Measurements from ENCODE around the gene DOCK10. TPM values are rescaled to one million over a fixed set of nuclear protein-coding genes. Genes with fewer than 3 reads are reported as not detected.
"Not testable (repeated sequence)": the region's sequence is repeated elsewhere in the genome, so short reads cannot be mapped to it uniquely, and the experiment has no call there.

Gene DOCK10
- total RNA-seq, 1 donor from 2014 or later: 3.6 TPM

- DNase-seq (ENCODE audit: low spot score, unreplicated experiment): no peak
- Mint-ChIP-seq H3K27ac (no peak overlapping the region), H3K4me3 (ENCODE audit: low read depth) (no peak overlapping the region), H3K36me3 (ENCODE audit: insufficient read depth) (no peaks in the 10 kb centered on the region), H3K27me3 (no peaks in the 10 kb centered on the region), H3K9me3 (ENCODE audit: low read depth) (peaks cover 14% of the 10 kb centered on the region), H3K4me1 (ENCODE audit: low read depth) (no peaks in the 10 kb centered on the region)
- TF ChIP-seq, protein P1, sequence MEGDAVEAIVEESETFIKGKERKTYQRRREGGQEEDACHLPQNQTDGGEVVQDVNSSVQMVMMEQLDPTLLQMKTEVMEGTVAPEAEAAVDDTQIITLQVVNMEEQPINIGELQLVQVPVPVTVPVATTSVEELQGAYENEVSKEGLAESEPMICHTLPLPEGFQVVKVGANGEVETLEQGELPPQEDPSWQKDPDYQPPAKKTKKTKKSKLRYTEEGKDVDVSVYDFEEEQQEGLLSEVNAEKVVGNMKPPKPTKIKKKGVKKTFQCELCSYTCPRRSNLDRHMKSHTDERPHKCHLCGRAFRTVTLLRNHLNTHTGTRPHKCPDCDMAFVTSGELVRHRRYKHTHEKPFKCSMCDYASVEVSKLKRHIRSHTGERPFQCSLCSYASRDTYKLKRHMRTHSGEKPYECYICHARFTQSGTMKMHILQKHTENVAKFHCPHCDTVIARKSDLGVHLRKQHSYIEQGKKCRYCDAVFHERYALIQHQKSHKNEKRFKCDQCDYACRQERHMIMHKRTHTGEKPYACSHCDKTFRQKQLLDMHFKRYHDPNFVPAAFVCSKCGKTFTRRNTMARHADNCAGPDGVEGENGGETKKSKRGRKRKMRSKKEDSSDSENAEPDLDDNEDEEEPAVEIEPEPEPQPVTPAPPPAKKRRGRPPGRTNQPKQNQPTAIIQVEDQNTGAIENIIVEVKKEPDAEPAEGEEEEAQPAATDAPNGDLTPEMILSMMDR (IDR thresholded peaks at IDR 0.05; ENCODE audit: unreplicated experiment): no peak
Measured at GRCh38 chr2:225064928-225065327, 22.7 kb upstream of the DOCK10 start.

DNA sequence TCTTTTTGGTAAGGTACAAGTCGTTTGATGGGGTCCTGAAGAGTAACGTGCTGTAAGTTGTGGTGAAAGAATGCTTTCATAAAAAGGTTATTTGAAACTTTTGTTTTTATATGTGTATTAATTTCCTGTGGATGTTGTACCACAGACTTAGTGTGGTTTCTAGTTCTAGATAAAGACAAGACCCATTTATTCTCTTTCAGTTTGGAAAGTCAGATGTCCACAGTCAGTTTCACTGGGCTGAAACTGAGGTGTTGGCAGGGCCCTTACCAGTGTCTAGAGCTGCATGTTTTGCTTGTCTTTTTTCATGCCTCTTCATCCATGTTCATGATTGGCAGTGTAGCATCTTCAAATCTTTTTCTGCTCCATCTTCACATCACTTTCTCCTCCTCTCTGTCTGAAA is 22.1 kb upstream of the DOCK10 start:
- H3K36me3 Mint-ChIP-seq (ENCODE audit: insufficient read depth): no peaks in the 10 kb centered on the region
- TF ChIP-seq, protein P1 (IDR thresholded peaks at IDR 0.05; ENCODE audit: unreplicated experiment): no peak
- H3K27me3 Mint-ChIP-seq: no peaks in the 10 kb centered on the region
- peaks cover 14% of the 10 kb centered on the region for H3K9me3 Mint-ChIP-seq (ENCODE audit: low read depth)
- H3K4me3 Mint-ChIP-seq (ENCODE audit: low read depth): no peak overlapping the region
- no peak for DNase-seq (ENCODE audit: low spot score, unreplicated experiment)
- H3K27ac Mint-ChIP-seq: no peak overlapping the region
- no peaks in the 10 kb centered on the region for H3K4me1 Mint-ChIP-seq (ENCODE audit: low read depth)

- Mint-ChIP-seq H3K27ac (no peak overlapping the region), H3K4me3 (ENCODE audit: low read depth) (no peak overlapping the region), H3K9me3 (ENCODE audit: low read depth) (peaks cover 8% of the 10 kb centered on the region), H3K27me3 (no peaks in the 10 kb centered on the region), H3K36me3 (ENCODE audit: insufficient read depth) (no peaks in the 10 kb centered on the region), H3K4me1 (ENCODE audit: low read depth) (no peaks in the 10 kb centered on the region)
- DNase-seq (ENCODE audit: low spot score, unreplicated experiment): no peak
- TF ChIP-seq, protein P1 (IDR thresholded peaks at IDR 0.05; ENCODE audit: unreplicated experiment): no peak
Measured at GRCh38 chr2:225056330-225057073, 14.2 kb upstream of the DOCK10 start.

- Mint-ChIP-seq H3K4me3 (ENCODE audit: low read depth) (no peak overlapping the region), H3K4me1 (ENCODE audit: low read depth) (no peaks in the 10 kb centered on the region), H3K27me3 (no peaks in the 10 kb centered on the region), H3K36me3 (ENCODE audit: insufficient read depth) (no peaks in the 10 kb centered on the region), H3K9me3 (ENCODE audit: low read depth) (peaks cover 8% of the 10 kb centered on the region), H3K27ac (no peak overlapping the region)
- no peak for DNase-seq (ENCODE audit: low spot score, unreplicated experiment)
- TF ChIP-seq, protein P1 (IDR thresholded peaks at IDR 0.05; ENCODE audit: unreplicated experiment): no peak
Measured at GRCh38 chr2:225055714-225056113, 13.4 kb upstream of the DOCK10 start.

DNA sequence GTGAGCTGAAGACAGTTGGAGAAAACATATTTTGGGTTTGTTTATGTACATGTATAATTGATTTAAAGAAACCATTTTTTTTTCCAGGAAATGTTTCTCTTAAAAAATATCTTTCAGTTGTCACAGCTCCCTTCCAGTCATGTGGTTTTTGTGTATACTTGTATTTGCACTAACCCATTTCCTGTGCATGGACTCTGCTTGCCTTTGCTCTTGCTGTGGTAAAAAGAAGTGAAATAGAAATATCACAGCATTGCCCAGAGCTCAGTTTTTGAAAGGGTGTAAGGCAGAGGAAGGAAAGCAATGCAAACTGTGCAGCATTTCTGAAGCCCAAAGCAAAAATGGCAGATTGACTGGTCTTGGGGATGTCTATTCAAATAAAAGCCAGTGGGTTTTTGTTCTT is 10.4 kb upstream of the DOCK10 start:
- Mint-ChIP-seq H3K27ac (no peak overlapping the region), H3K9me3 (ENCODE audit: low read depth) (peaks cover 4% of the 10 kb centered on the region), H3K4me3 (ENCODE audit: low read depth) (no peak overlapping the region), H3K36me3 (ENCODE audit: insufficient read depth) (no peaks in the 10 kb centered on the region), H3K27me3 (peaks cover 11% of the 10 kb centered on the region), H3K4me1 (ENCODE audit: low read depth) (no peaks in the 10 kb centered on the region)
- DNase-seq (ENCODE audit: low spot score, unreplicated experiment): no peak
- TF ChIP-seq, protein P1 (IDR thresholded peaks at IDR 0.05; ENCODE audit: unreplicated experiment): no peak

GRCh38 chr2:225047502-225047901 is 5.2 kb upstream of the DOCK10 start:
- not testable (repeated sequence) for H3K27ac Mint-ChIP-seq; H3K36me3 Mint-ChIP-seq (ENCODE audit: insufficient read depth); DNase-seq (ENCODE audit: low spot score, unreplicated experiment); H3K4me3 Mint-ChIP-seq (ENCODE audit: low read depth); H3K9me3 Mint-ChIP-seq (ENCODE audit: low read depth); H3K4me1 Mint-ChIP-seq (ENCODE audit: low read depth)
- H3K27me3 Mint-ChIP-seq: peaks cover 59% of the 10 kb centered on the region
